Fibroblast of lung (primary cell): ENCODE data around the gene MINDY4B. TPM values are rescaled to one million over a fixed set of nuclear protein-coding genes. Genes with fewer than 3 reads are reported as not detected.

Source experiments
- DNase-seq, 2 donors: peaks; one replicate each; pipeline versions ENCODE4 v3.0.0 to v3.0.0-alpha.2; 2010; ENCODE audit warnings: low read depth in 2 of 2
- H2AFZ ChIP-seq: 2 replicates; pipeline ENCODE4 v1.5.1; 2012; ENCODE audit warnings: low read length, control low read depth, inconsistent platforms
- H3K27ac ChIP-seq: 2 replicates; pipeline ENCODE4 v1.5.1; 2011; ENCODE audit warnings: low read length, control low read depth; ENCODE audit not compliant: insufficient read depth
- H3K27me3 ChIP-seq: 2 replicates; pipeline ENCODE4 v1.5.1; 2011; ENCODE audit warnings: mild to moderate bottlenecking, low read length; ENCODE audit not compliant: control insufficient read depth, insufficient read depth
- H3K36me3 ChIP-seq: 2 replicates; pipeline ENCODE4 v1.5.1; 2011; ENCODE audit warnings: low read length; ENCODE audit not compliant: control insufficient read depth, insufficient read depth
- H3K4me1 ChIP-seq: 2 replicates; pipeline ENCODE4 v1.5.1; 2011; ENCODE audit warnings: low read length; ENCODE audit not compliant: control insufficient read depth, insufficient read depth; ENCODE audit errors: extremely low read depth
- H3K4me2 ChIP-seq: 2 replicates; pipeline ENCODE4 v1.5.1; 2011; ENCODE audit warnings: low read length, control low read depth; ENCODE audit not compliant: insufficient read depth; ENCODE audit errors: extremely low read depth
- H3K4me3 ChIP-seq, 4 experiments: fragments of 200-600 bp in 1 of 4; sonication (generic) in 1 of 4; replicated peaks in 1 of 4; 2 replicates each; pipeline ENCODE4 v1.5.1; 2011 to 2016; ENCODE audit warnings: low read length in 4 of 4, low read depth in 3 of 4, mild to moderate bottlenecking in 3 of 4, control low read depth in 2 of 4, inconsistent platforms in 1 of 4, mixed read lengths in 1 of 4; ENCODE audit not compliant: insufficient read depth in 1 of 4; ENCODE audit errors: control extremely low read depth in 1 of 4
- H3K79me2 ChIP-seq: 2 replicates; pipeline ENCODE4 v1.5.1; 2012; ENCODE audit warnings: mild to moderate bottlenecking, low read length, inconsistent platforms; ENCODE audit not compliant: control insufficient read depth, insufficient read depth
- H3K9ac ChIP-seq: 2 replicates; pipeline ENCODE4 v1.5.1; 2011; ENCODE audit warnings: mild to moderate bottlenecking, low read length, control low read depth; ENCODE audit not compliant: insufficient read depth
- H3K9me3 ChIP-seq: 2 replicates; pipeline ENCODE4 v1.5.1; 2012; ENCODE audit warnings: low read depth, low read length; ENCODE audit not compliant: control insufficient read depth, insufficient read depth
- H4K20me1 ChIP-seq: 2 replicates; pipeline ENCODE4 v1.5.1; 2011; ENCODE audit warnings: low read length; ENCODE audit not compliant: control insufficient read depth, insufficient read depth; ENCODE audit errors: extremely low read depth
- CTCF ChIP-seq, 2 donors: IDR thresholded peaks in 1 of 2; conservative IDR thresholded peaks in 1 of 2; 1 replicate in 1 of 2; 2 replicates in 1 of 2; pipeline ENCODE4 v1.5.1; 2011 to 2012; ENCODE audit warnings: low read length in 2 of 2, control low read depth in 1 of 2, inconsistent platforms in 1 of 2, low read depth in 1 of 2, mild to moderate bottlenecking in 1 of 2
- EZH2 ChIP-seq: IDR thresholded peaks from 2 replicates; pipeline ENCODE4 v1.5.1; 2012; ENCODE audit warnings: low read length, control low read depth, mild to moderate bottlenecking; ENCODE audit errors: missing control alignments
- polyA plus RNA-seq, 2 donors: library from polyadenylated mRNA; depleted of rRNA in 1 of 2; stranded (reverse) in 1 of 2; unstranded in 1 of 2; fragments of >200 nt; gene quantifications; 2 replicates each; pipeline ENCODE4 v1.2.1, GENCODE V29; 2011 to 2012; ENCODE audit warnings: missing spikeins in 1 of 2
- total RNA-seq: library from RNA; depleted of rRNA; stranded (reverse); fragments of >200 nt; gene quantifications from 2 replicates; pipeline ENCODE4 v1.2.1, GENCODE V29; 2014

MINDY4B gene
- total and polyA plus RNA-seq, 2 donors (not counting 1 experiment from before 2014, with no cell fraction given): not detected

DNA sequence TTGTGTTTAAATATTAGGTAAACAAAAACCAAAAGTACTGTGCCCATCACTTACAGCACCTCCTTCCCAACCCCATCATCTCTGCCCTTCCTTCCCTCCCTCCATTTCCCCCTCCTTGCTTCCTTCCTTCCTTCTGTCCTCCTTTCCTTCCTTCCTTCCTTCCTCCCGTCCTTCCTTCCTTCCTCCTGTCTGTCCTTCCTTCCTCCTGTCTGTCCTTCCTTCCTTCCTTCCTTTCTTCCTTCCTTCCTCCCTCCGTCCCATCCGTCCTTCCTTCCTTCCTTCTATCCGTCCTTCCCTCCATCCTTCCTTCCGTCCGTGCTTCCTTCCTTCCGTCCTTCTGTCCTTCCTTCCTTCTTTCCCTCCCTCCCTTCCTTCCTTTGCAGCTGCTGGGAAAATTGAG is 74.5 kb downstream of the MINDY4B start:
- Histone ChIP-seq H3K4me1 (no peaks in the 10 kb centered on the region), H3K9ac (no peak overlapping the region), H3K27me3 (peaks cover 5% of the 10 kb centered on the region), H3K4me3 (no peak overlapping the region), H3K79me2 (no peaks in the 10 kb centered on the region), H2AFZ (no peak overlapping the region), H3K27ac (no peak overlapping the region), H4K20me1 (no peaks in the 10 kb centered on the region), H3K36me3 (no peaks in the 10 kb centered on the region), H3K9me3 (no peaks in the 10 kb centered on the region), H3K4me2 (no peak overlapping the region)
- TF ChIP-seq EZH2 (no peak), CTCF (conservative IDR thresholded peaks at IDR 0.05 in 1 of 2, IDR thresholded peaks at IDR 0.05 in 1 of 2; ENCODE audit: low read depth in 1 of 2, low read length in 2 of 2) (no peak)
- no peak for DNase-seq

DNA sequence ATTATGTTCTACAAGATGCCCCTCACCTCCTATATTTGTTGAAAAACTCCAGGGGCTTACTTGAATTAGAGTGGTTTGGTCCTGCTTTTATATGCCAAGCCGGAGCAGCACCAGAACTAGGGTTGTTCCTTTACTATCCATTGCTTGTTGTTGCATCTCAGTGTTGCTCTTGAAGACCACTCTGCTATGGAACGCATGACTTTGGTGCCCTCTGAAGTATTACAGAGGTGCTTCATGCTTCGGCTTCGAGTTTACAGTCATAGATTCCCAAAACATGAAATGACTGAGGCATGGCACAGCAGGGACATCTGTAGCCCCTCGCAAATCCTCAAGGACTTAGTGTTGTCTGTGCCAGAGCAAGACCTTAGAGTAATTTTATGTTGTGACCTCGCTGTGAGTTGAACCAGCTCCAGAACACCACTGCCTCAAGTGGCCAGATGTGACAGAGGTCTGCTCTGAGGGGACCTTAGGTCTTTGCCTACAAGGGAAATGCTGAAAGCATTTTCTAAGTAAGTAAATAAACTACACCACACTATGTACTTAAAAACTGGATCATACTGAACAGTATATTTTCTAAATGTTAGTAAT is 75.1 kb downstream of the MINDY4B start:
- H3K9me3 ChIP-seq: no peaks in the 10 kb centered on the region
- H3K4me3 ChIP-seq: no peak overlapping the region

DNA sequence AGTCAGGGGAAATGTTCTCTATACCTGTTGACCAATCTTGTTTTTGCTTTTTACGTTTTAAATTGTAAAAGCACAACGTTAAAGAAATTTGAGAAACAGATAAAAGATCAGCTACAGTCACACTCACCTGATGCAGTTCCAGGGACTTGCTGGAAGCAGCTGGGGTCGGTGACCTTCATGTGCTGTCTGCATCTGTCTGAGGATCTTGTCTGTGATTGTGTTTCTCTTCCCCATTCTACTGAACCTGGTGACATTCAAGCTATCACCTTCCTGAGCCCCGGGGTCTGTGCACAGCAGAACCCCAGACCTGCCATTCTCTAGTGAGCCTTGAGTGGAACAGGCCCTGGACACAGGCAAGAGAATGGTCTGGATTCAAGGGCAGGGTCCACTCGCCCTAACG is 75.8 kb downstream of the MINDY4B start:
- no peaks in the 10 kb centered on the region for H3K4me1 ChIP-seq
- H2AFZ ChIP-seq: no peak overlapping the region
- H3K9ac ChIP-seq: no peak overlapping the region
- peaks cover 5% of the 10 kb centered on the region for H3K27me3 ChIP-seq
- no peak overlapping the region for H3K4me2 ChIP-seq
- DNase-seq: no peak
- no peaks in the 10 kb centered on the region for H4K20me1 ChIP-seq
- TF ChIP-seq CTCF (conservative IDR thresholded peaks at IDR 0.05 in 1 of 2, IDR thresholded peaks at IDR 0.05 in 1 of 2; ENCODE audit: low read depth in 1 of 2, low read length in 2 of 2) (no peak), EZH2 (no peak)
- no peaks in the 10 kb centered on the region for H3K79me2 ChIP-seq
- H3K4me3 ChIP-seq: no peak overlapping the region
- H3K9me3 ChIP-seq: no peaks in the 10 kb centered on the region
- H3K27ac ChIP-seq: no peak overlapping the region
- no peaks in the 10 kb centered on the region for H3K36me3 ChIP-seq

More for the DNA sequence above, 75.1 kb downstream of the MINDY4B start:
- TF ChIP-seq EZH2 (no peak), CTCF (conservative IDR thresholded peaks at IDR 0.05 in 1 of 2, IDR thresholded peaks at IDR 0.05 in 1 of 2; ENCODE audit: low read depth in 1 of 2, low read length in 2 of 2) (peak in 1 of 2 donors; percentile 9)
- no peak for DNase-seq
- peaks cover 5% of the 10 kb centered on the region for H3K27me3 ChIP-seq
- no peaks in the 10 kb centered on the region for H3K4me1 ChIP-seq
- no peak overlapping the region for H3K4me2 ChIP-seq
- no peaks in the 10 kb centered on the region for H3K36me3 ChIP-seq
- no peaks in the 10 kb centered on the region for H4K20me1 ChIP-seq
- H3K9ac ChIP-seq: no peak overlapping the region
- no peak overlapping the region for H2AFZ ChIP-seq
- no peaks in the 10 kb centered on the region for H3K79me2 ChIP-seq
- no peak overlapping the region for H3K27ac ChIP-seq
